ENCODE data around the gene TMEM221. TPM values are rescaled to one million over a fixed set of nuclear protein-coding genes. Genes with fewer than 3 reads are reported as not detected.

Gene TMEM221
- total and polyA plus RNA-seq, 8 donors = 1.6 to 2.6 (median 2.0) TPM; not detected in 2

GRCh38 chr19:17414097-17414496 lies 34.4 kb downstream of the TMEM221 start:
- H3K27me3 ChIP-seq = no peaks in the 10 kb centered on the region
- intact Hi-C loops (cut with DNase I) = no loop called here
- H3K9me3 ChIP-seq = no peaks in the 10 kb centered on the region
- no peak overlapping the region for H3K4me3 ChIP-seq
- no peak overlapping the region for H3K27ac ChIP-seq
- H3K36me3 ChIP-seq = peaks cover 0 to 36% of the 10 kb centered on the region in 2 donors
- ATAC-seq (no peak), DNase-seq (no peak)
- TF ChIP-seq CTCF (IDR thresholded peaks at IDR 0.05) = no peak
- peaks cover 3 to 24% of the 10 kb centered on the region in 2 donors for H3K4me1 ChIP-seq

- H3K27ac ChIP-seq = peak overlapping the region in 1 of 2 donors; percentile 64
- intact Hi-C loops (cut with DNase I) = no loop called here
- no peak for DNase-seq
Measured at GRCh38 chr19:17411801-17412200, 36.7 kb downstream of the TMEM221 start.

GRCh38 chr19:17409990-17410389 lies 38.5 kb downstream of the TMEM221 start:
- Histone ChIP-seq H3K4me3 (no peak overlapping the region), H3K9me3 (no peaks in the 10 kb centered on the region), H3K4me1 (peaks cover 0 to 46% of the 10 kb centered on the region in 2 donors), H3K27me3 (no peaks in the 10 kb centered on the region), H3K27ac (no peak overlapping the region), H3K36me3 (peaks cover 0 to 30% of the 10 kb centered on the region in 2 donors)
- no peak for DNase-seq
- intact Hi-C loops (cut with DNase I) = no loop called here
- ATAC-seq = no peak
- TF ChIP-seq CTCF (IDR thresholded peaks at IDR 0.05) = no peak

More at GRCh38 chr19:17411801-17412200, 36.7 kb downstream of the TMEM221 start:
- ATAC-seq = no peak
- H3K36me3 ChIP-seq = peaks cover 0 to 36% of the 10 kb centered on the region in 2 donors
- no peaks in the 10 kb centered on the region for H3K9me3 ChIP-seq
- H3K4me1 ChIP-seq = peaks cover 0 to 35% of the 10 kb centered on the region in 2 donors
- no peak for TF ChIP-seq CTCF (IDR thresholded peaks at IDR 0.05)
- no peak overlapping the region for H3K4me3 ChIP-seq
- no peaks in the 10 kb centered on the region for H3K27me3 ChIP-seq

GRCh38 chr19:17406887-17407196 lies 41.6 kb downstream of the TMEM221 start:
- TF ChIP-seq CTCF (IDR thresholded peaks at IDR 0.05) = no peak
- H3K9me3 ChIP-seq = no peaks in the 10 kb centered on the region
- H3K27me3 ChIP-seq = no peaks in the 10 kb centered on the region
- H3K4me1 ChIP-seq = peaks cover 0 to 52% of the 10 kb centered on the region in 2 donors
- peaks cover 0 to 17% of the 10 kb centered on the region in 2 donors for H3K36me3 ChIP-seq
- no peak for ATAC-seq
- intact Hi-C loops (cut with DNase I) = no loop called here
- no peak for DNase-seq
- H3K27ac ChIP-seq = peak overlapping the region; percentile 86 to 89
- H3K4me3 ChIP-seq = peak overlapping the region in 1 of 2 donors; percentile 66

GRCh38 chr19:17406046-17406886 lies 42.2 kb downstream of the TMEM221 start:
- H3K27me3 ChIP-seq = no peaks in the 10 kb centered on the region
- peak overlapping the region; percentile 10 to 66 for H3K4me3 ChIP-seq
- H3K27ac ChIP-seq = peak overlapping the region; percentile 86 to 89
- intact Hi-C loops (cut with DNase I) = no loop called here
- peaks cover 0 to 52% of the 10 kb centered on the region in 2 donors for H3K4me1 ChIP-seq
- no peak for TF ChIP-seq CTCF (IDR thresholded peaks at IDR 0.05)
- no peak for DNase-seq
- H3K36me3 ChIP-seq = peaks cover 0 to 14% of the 10 kb centered on the region in 2 donors
- no peaks in the 10 kb centered on the region for H3K9me3 ChIP-seq
- peak; percentile 6 for ATAC-seq
